SK-N-SH (cell line): ENCODE measurements around the gene GSK3B. TPM values are rescaled to one million over a fixed set of nuclear protein-coding genes. Genes with fewer than 3 reads are reported as not detected.

Experiments used
- CTCF ChIA-PET: fragments of 300-600, 350-600 bp; formaldehyde crosslinking; extraction: SDS; loops from one replicate; lab custom pipeline; 2021; lab: Yijun Ruan, JAX
- POLR2A ChIA-PET: fragments of 350-600 bp; sonication (Branson Sonifier 250); formaldehyde crosslinking; extraction: SDS; loops from one replicate; lab custom pipeline; 2020; ENCODE audit warnings: antibody characterized with exemption, inconsistent platforms; lab: Yijun Ruan, JAX
- DNase-seq: peaks from one replicate; pipeline ENCODE4 v3.0.0; 2012
- H2AFZ ChIP-seq: fragments of 200-600 bp; sonication (generic); 2 replicates; pipeline ENCODE4 v1.8.1; 2016; ENCODE audit warnings: antibody characterized with exemption, mild to moderate bottlenecking, low read depth
- H3F3A ChIP-seq: fragments of 200-600 bp; sonication (generic); replicated peaks from 2 replicates; pipeline ENCODE3; 2016; ENCODE audit warnings: antibody characterized with exemption, mild to moderate bottlenecking; ENCODE audit not compliant: insufficient read depth
- H3K27ac ChIP-seq, 2 experiments: fragments of 200-500 bp in 1 of 2; fragments of 200-600 bp in 1 of 2; sonication (Bioruptor generic) in 1 of 2; sonication (generic), shearing (Covaris generic) in 1 of 2; 2 replicates each; pipeline versions ENCODE4 v1.5.1 to v1.6.1; 2014 to 2016; ENCODE audit warnings: low read depth in 2 of 2, inconsistent platforms in 1 of 2, low read length in 1 of 2, mild to moderate bottlenecking in 1 of 2, mixed read lengths in 1 of 2
- H3K27me3 ChIP-seq: fragments of 200-600 bp; sonication (generic), shearing (Covaris generic); 2 replicates; pipeline ENCODE4 v1.6.1; 2016; ENCODE audit warnings: mixed run types; ENCODE audit not compliant: insufficient read depth
- H3K36me3 ChIP-seq, 2 experiments: fragments of 200-500 bp in 1 of 2; fragments of 200-600 bp in 1 of 2; sonication (Bioruptor generic) in 1 of 2; sonication (generic) in 1 of 2; replicated peaks in 1 of 2; 2 replicates each; pipeline versions ENCODE3 to v1.5.1; 2014 to 2016; ENCODE audit warnings: low read length in 1 of 2, mild to moderate bottlenecking in 1 of 2; ENCODE audit not compliant: insufficient read depth in 2 of 2, control insufficient read depth in 1 of 2
- H3K4me1 ChIP-seq, 2 experiments: fragments of 200-500 bp in 1 of 2; fragments of 200-600 bp in 1 of 2; sonication (Bioruptor generic) in 1 of 2; sonication (generic), shearing (Covaris generic) in 1 of 2; 2 replicates each; pipeline versions ENCODE4 v1.5.1 to v1.6.1; 2014 to 2016; ENCODE audit warnings: low read depth in 1 of 2, low read length in 1 of 2, mixed run types in 1 of 2; ENCODE audit not compliant: insufficient read depth in 2 of 2, control insufficient read depth in 1 of 2
- H3K4me2 ChIP-seq: fragments of 200-600 bp; sonication (generic), shearing (Covaris generic); 2 replicates; pipeline ENCODE4 v1.6.1; 2017; ENCODE audit warnings: mixed run types
- H3K4me3 ChIP-seq, 2 experiments: fragments of 200-500 bp in 1 of 2; fragments of 200-600 bp in 1 of 2; sonication (Bioruptor generic) in 1 of 2; sonication (generic), shearing (Covaris generic) in 1 of 2; 2 replicates each; pipeline versions ENCODE4 v1.5.1 to v1.8.1; 2014 to 2016; ENCODE audit warnings: low read depth in 2 of 2, inconsistent platforms in 1 of 2, low read length in 1 of 2, mild to moderate bottlenecking in 1 of 2, mixed read lengths in 1 of 2, moderate library complexity in 1 of 2
- H3K79me2 ChIP-seq: fragments of 200-600 bp; sonication (generic); 2 replicates; pipeline ENCODE4 v1.8.1; 2017; ENCODE audit warnings: mild to moderate bottlenecking; ENCODE audit not compliant: insufficient read depth
- H3K9ac ChIP-seq: fragments of 200-600 bp; sonication (generic); 2 replicates; pipeline ENCODE4 v1.6.1; 2017; ENCODE audit warnings: mixed run types
- H3K9me2 ChIP-seq: fragments of 200-600 bp; sonication (generic); 2 replicates; pipeline ENCODE4 v1.6.1; 2017; ENCODE audit warnings: mixed run types
- H3K9me3 ChIP-seq: fragments of 200-600 bp; sonication (generic); 2 replicates; pipeline ENCODE4 v1.6.1; 2017; ENCODE audit warnings: mixed run types, mild to moderate bottlenecking, moderate library complexity
- H4K20me1 ChIP-seq: fragments of 200-600 bp; sonication (generic); 2 replicates; pipeline ENCODE4 v1.6.1; 2017; ENCODE audit warnings: mild to moderate bottlenecking, mixed run types; ENCODE audit not compliant: insufficient read depth
- EP300 ChIP-seq, 2 experiments: IDR thresholded peaks; 2 replicates each; pipeline versions ENCODE4 v1.4.0 to v1.6.1; 2012; ENCODE audit warnings: borderline replicate concordance in 1 of 2, low read depth in 1 of 2, low read length in 1 of 2
- EZH2phosphoT487 ChIP-seq: fragments of 200-600 bp; sonication (generic); IDR thresholded peaks from 2 replicates; pipeline ENCODE4 v1.6.1; 2017; ENCODE audit warnings: low read depth, mixed run types, mild to moderate bottlenecking, antibody characterized with exemption, moderate library complexity, borderline replicate concordance
- FOXM1 ChIP-seq: IDR thresholded peaks from 2 replicates; pipeline ENCODE4 v1.4.0; 2012; ENCODE audit warnings: low read depth, mild to moderate bottlenecking
- JUND ChIP-seq: IDR thresholded peaks from 2 replicates; pipeline ENCODE4 v1.4.0; 2012
- MAX ChIP-seq: IDR thresholded peaks from 2 replicates; pipeline ENCODE4 v1.4.0; 2012; ENCODE audit warnings: low read depth
- MEF2A ChIP-seq: IDR thresholded peaks from 2 replicates; pipeline ENCODE4 v1.4.0; 2012; ENCODE audit warnings: low read depth, borderline replicate concordance
- RAD21 ChIP-seq: IDR thresholded peaks from 2 replicates; pipeline ENCODE4 v1.6.1; 2012; ENCODE audit warnings: mild to moderate bottlenecking, low read length
- RFX5 ChIP-seq: IDR thresholded peaks from 2 replicates; pipeline ENCODE4 v1.6.1; 2012; ENCODE audit warnings: mild to moderate bottlenecking, improper control_type of control experiment, low read length
- RXRA ChIP-seq: IDR thresholded peaks from 2 replicates; pipeline ENCODE4 v1.4.0; 2012; ENCODE audit warnings: low read depth, mild to moderate bottlenecking, borderline replicate concordance
- SMC3 ChIP-seq: IDR thresholded peaks from 2 replicates; pipeline ENCODE4 v1.6.1; 2012; ENCODE audit warnings: low read depth, low read length, improper control_type of control experiment
- TAF1 ChIP-seq: IDR thresholded peaks from 2 replicates; pipeline ENCODE4 v1.6.1; 2012; ENCODE audit warnings: low read depth, mild to moderate bottlenecking, low read length, moderate library complexity, borderline replicate concordance
- TEAD4 ChIP-seq: IDR thresholded peaks from 2 replicates; pipeline ENCODE4 v1.4.0; 2012; ENCODE audit warnings: mild to moderate bottlenecking, borderline replicate concordance; ENCODE audit not compliant: insufficient read depth
- YY1 ChIP-seq: IDR thresholded peaks from 2 replicates; pipeline ENCODE4 v1.4.0; 2012; ENCODE audit warnings: low read depth, mild to moderate bottlenecking
- WGBS: methylation state at CpG from one replicate; pipeline ENCODE4 v1.1.6; 2017; ENCODE audit warnings: low lambda C conversion rate; 5-methylcytosine and 5-hydroxymethylcytosine counted together
- polyA plus RNA-seq, 3 experiments: library from polyadenylated mRNA; depleted of rRNA; stranded (reverse); fragments of >200 nt; gene quantifications; 2 replicates each; pipeline ENCODE4 v1.2.3, GENCODE V29; 2012
- TF ChIP-seq, protein P1 (sequence below): IDR thresholded peaks from 2 replicates; pipeline ENCODE4 v1.6.1; 2012; ENCODE audit warnings: mild to moderate bottlenecking, low read depth, low read length, moderate library complexity
- TF ChIP-seq, protein P2 (sequence below): fragments of 150-350 bp; IDR thresholded peaks from 2 replicates; pipeline ENCODE4 v1.6.1; 2017; ENCODE audit warnings: antibody characterized with exemption, low read length, low read depth, borderline replicate concordance
- TF ChIP-seq, protein P3 (sequence below): IDR thresholded peaks from 2 replicates; pipeline ENCODE4 v1.4.0; 2012; ENCODE audit warnings: low read depth, borderline replicate concordance
- TF ChIP-seq, protein P4 (sequence below): fragments of 200-600 bp; sonication (generic); IDR thresholded peaks from 2 replicates; pipeline ENCODE4 v1.6.1; 2017; ENCODE audit warnings: antibody characterized with exemption, mild to moderate bottlenecking, moderate library complexity

Gene GSK3B
- polyA plus RNA-seq, 1 of the 3 experiments (the other 2 are of a cell fraction), result 15.9 TPM

GRCh38 chr3:119781330-119782198 is 312.7 kb downstream of the GSK3B start, which contains the start of gene NR1I2:
NR1I2 (plus strand) TSS chr3:119782101.
- 68% methylated on average over 10 of the region's 10 CpGs for WGBS
- DNase-seq, result no peak

More at GRCh38 chr3:119781330-119782198, 312.7 kb downstream of the GSK3B start, which contains the start of gene NR1I2:
- Histone ChIP-seq H2AFZ (no peak within 1 kb of the TSS), H3K4me1 (no peaks in the 10 kb centered on the region), H3K4me3 (no peak within 1 kb of the TSS), H3K9me3 (no peaks in the 10 kb centered on the region), H3K27me3 (no peaks in the 10 kb centered on the region), H3K9me2 (no peaks in the 10 kb centered on the region), H3K36me3 (no peaks in the 10 kb centered on the region), H3F3A (no peaks in the 10 kb centered on the region), H3K4me2 (no peak within 1 kb of the TSS), H4K20me1 (no peaks in the 10 kb centered on the region), H3K27ac (no peak within 1 kb of the TSS), H3K79me2 (no peaks in the 10 kb centered on the region), H3K9ac (no peak within 1 kb of the TSS)
- CTCF ChIA-PET, result interaction anchor here (0.7 kb wide), 1 partner anchor 19 kb away, joined by 3 read pairs; no protein-coding TSS in a partner anchor
- POLR2A ChIA-PET, result no interaction called here
- TF ChIP-seq RAD21 (no peak), JUND (no peak), MEF2A (no peak), FOXM1 (no peak), EZH2phosphoT487 (no peak), SMC3 (no peak), RXRA (no peak), YY1 (no peak), TAF1 (no peak), TEAD4 (no peak), EP300 (IDR thresholded peaks at IDR 0.05; ENCODE audit: borderline replicate concordance in 1 of 2, low read depth in 1 of 2, low read length in 1 of 2) (no peak), RFX5 (no peak), MAX (no peak)
- TF ChIP-seq, protein P1, sequence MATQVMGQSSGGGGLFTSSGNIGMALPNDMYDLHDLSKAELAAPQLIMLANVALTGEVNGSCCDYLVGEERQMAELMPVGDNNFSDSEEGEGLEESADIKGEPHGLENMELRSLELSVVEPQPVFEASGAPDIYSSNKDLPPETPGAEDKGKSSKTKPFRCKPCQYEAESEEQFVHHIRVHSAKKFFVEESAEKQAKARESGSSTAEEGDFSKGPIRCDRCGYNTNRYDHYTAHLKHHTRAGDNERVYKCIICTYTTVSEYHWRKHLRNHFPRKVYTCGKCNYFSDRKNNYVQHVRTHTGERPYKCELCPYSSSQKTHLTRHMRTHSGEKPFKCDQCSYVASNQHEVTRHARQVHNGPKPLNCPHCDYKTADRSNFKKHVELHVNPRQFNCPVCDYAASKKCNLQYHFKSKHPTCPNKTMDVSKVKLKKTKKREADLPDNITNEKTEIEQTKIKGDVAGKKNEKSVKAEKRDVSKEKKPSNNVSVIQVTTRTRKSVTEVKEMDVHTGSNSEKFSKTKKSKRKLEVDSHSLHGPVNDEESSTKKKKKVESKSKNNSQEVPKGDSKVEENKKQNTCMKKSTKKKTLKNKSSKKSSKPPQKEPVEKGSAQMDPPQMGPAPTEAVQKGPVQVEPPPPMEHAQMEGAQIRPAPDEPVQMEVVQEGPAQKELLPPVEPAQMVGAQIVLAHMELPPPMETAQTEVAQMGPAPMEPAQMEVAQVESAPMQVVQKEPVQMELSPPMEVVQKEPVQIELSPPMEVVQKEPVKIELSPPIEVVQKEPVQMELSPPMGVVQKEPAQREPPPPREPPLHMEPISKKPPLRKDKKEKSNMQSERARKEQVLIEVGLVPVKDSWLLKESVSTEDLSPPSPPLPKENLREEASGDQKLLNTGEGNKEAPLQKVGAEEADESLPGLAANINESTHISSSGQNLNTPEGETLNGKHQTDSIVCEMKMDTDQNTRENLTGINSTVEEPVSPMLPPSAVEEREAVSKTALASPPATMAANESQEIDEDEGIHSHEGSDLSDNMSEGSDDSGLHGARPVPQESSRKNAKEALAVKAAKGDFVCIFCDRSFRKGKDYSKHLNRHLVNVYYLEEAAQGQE, result no peak
- TF ChIP-seq, protein P2, sequence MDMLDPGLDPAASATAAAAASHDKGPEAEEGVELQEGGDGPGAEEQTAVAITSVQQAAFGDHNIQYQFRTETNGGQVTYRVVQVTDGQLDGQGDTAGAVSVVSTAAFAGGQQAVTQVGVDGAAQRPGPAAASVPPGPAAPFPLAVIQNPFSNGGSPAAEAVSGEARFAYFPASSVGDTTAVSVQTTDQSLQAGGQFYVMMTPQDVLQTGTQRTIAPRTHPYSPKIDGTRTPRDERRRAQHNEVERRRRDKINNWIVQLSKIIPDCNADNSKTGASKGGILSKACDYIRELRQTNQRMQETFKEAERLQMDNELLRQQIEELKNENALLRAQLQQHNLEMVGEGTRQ, result no peak
- TF ChIP-seq, protein P3, sequence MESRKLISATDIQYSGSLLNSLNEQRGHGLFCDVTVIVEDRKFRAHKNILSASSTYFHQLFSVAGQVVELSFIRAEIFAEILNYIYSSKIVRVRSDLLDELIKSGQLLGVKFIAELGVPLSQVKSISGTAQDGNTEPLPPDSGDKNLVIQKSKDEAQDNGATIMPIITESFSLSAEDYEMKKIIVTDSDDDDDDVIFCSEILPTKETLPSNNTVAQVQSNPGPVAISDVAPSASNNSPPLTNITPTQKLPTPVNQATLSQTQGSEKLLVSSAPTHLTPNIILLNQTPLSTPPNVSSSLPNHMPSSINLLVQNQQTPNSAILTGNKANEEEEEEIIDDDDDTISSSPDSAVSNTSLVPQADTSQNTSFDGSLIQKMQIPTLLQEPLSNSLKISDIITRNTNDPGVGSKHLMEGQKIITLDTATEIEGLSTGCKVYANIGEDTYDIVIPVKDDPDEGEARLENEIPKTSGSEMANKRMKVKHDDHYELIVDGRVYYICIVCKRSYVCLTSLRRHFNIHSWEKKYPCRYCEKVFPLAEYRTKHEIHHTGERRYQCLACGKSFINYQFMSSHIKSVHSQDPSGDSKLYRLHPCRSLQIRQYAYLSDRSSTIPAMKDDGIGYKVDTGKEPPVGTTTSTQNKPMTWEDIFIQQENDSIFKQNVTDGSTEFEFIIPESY, result no peak
- TF ChIP-seq, protein P4, sequence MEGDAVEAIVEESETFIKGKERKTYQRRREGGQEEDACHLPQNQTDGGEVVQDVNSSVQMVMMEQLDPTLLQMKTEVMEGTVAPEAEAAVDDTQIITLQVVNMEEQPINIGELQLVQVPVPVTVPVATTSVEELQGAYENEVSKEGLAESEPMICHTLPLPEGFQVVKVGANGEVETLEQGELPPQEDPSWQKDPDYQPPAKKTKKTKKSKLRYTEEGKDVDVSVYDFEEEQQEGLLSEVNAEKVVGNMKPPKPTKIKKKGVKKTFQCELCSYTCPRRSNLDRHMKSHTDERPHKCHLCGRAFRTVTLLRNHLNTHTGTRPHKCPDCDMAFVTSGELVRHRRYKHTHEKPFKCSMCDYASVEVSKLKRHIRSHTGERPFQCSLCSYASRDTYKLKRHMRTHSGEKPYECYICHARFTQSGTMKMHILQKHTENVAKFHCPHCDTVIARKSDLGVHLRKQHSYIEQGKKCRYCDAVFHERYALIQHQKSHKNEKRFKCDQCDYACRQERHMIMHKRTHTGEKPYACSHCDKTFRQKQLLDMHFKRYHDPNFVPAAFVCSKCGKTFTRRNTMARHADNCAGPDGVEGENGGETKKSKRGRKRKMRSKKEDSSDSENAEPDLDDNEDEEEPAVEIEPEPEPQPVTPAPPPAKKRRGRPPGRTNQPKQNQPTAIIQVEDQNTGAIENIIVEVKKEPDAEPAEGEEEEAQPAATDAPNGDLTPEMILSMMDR, result no peak
